K562 (cell line): ENCODE measurements around the gene DESI1. TPM values are rescaled to one million over a fixed set of nuclear protein-coding genes. Genes with fewer than 3 reads are reported as not detected.

Experiments
- ATF7 ChIP-seq: fragments of 450-650 bp; IDR thresholded peaks from 2 replicates; pipeline ENCODE4 v1.7.1; 2014; ENCODE audit warnings: mild to moderate bottlenecking, moderate library complexity
- BRF1 ChIP-seq: IDR thresholded peaks from 3 replicates; pipeline ENCODE4 v1.6.1; 2011; ENCODE audit warnings: borderline replicate concordance, mild to moderate bottlenecking; ENCODE audit not compliant: insufficient read length; ENCODE audit errors: extremely low read depth
- CBX3 ChIP-seq, 2 experiments: IDR thresholded peaks; 1 replicate in 1 of 2; 2 replicates in 1 of 2; pipeline ENCODE4 v1.6.1; 2012; ENCODE audit warnings: inconsistent platforms in 2 of 2, low read length in 2 of 2, borderline replicate concordance in 1 of 2, control low read depth in 1 of 2
- EP300 ChIP-seq: IDR thresholded peaks from 2 replicates; pipeline ENCODE4 v1.6.1; 2012; ENCODE audit warnings: low read length, improper control_type of control experiment
- KLF16 ChIP-seq: IDR thresholded peaks from 2 replicates; pipeline ENCODE4 v1.6.1; 2016; ENCODE audit warnings: antibody characterized with exemption
- LCOR ChIP-seq: sonication (generic); formaldehyde crosslinking; IDR thresholded peaks from 2 replicates; pipeline ENCODE4 v1.8.0; 2022; ENCODE audit warnings: mild to moderate bottlenecking, missing genetic modification reagents
- RAD21 ChIP-seq, 2 experiments: fragments of 250-450 bp in 1 of 2; fragments of 450-650 bp in 1 of 2; sonication (Bioruptor Pico) in 1 of 2; formaldehyde crosslinking in 1 of 2; IDR thresholded peaks in 1 of 2; conservative IDR thresholded peaks in 1 of 2; 2 replicates each; pipeline versions ENCODE4 v1.4.0 to v1.8.0; 2020 to 2022; ENCODE audit warnings: mild to moderate bottlenecking in 2 of 2, moderate library complexity in 1 of 2
- SMC3 ChIP-seq: conservative IDR thresholded peaks from 2 replicates; pipeline ENCODE4 v1.6.1; 2011; ENCODE audit warnings: low read depth, low read length, improper control_type of control experiment; ENCODE audit not compliant: insufficient read depth
- TCF7L2 ChIP-seq: fragments of 150-350 bp; IDR thresholded peaks from 2 replicates; pipeline ENCODE4 v1.6.1; 2016; ENCODE audit warnings: low read depth, mild to moderate bottlenecking, low read length, moderate library complexity
- TOE1 ChIP-seq, 2 experiments: fragments of 450-650 bp in 1 of 2; sonication (generic) in 1 of 2; formaldehyde crosslinking in 1 of 2; IDR thresholded peaks; 2 replicates each; pipeline versions ENCODE4 v1.7.1 to v1.8.0; 2016 to 2022; ENCODE audit warnings: borderline replicate concordance in 2 of 2, mild to moderate bottlenecking in 2 of 2, antibody characterized with exemption in 1 of 2, inconsistent platforms in 1 of 2, low read depth in 1 of 2, missing genetic modification reagents in 1 of 2, moderate library complexity in 1 of 2
- ZBTB7A ChIP-seq: IDR thresholded peaks from 2 replicates; pipeline ENCODE4 v1.6.1; 2011; ENCODE audit warnings: low read depth, mild to moderate bottlenecking, low read length, moderate library complexity, borderline replicate concordance; ENCODE audit not compliant: control insufficient read depth
- ZNF143 ChIP-seq: sonication (generic); formaldehyde crosslinking; IDR thresholded peaks from 2 replicates; pipeline ENCODE4 v1.9.0; 2022; ENCODE audit warnings: mild to moderate bottlenecking, missing genetic modification reagents
- polyA plus RNA-seq, 8 experiments: library from polyadenylated mRNA; depleted of rRNA in 4 of 8; stranded (reverse) in 5 of 8; unstranded in 3 of 8; fragments of >200 nt; fragmentation: Nextera tagmentation in 2 of 8; fragmentation: Illumina TruSeq in 1 of 8; extraction: Ambion mirVana in 2 of 8; extraction: Trizol in 1 of 8; gene quantifications; 2 replicates each; pipeline versions ENCODE4 v1.2.1 to v1.2.3, GENCODE V29; 2011 to 2014; ENCODE audit warnings: inconsistent platforms in 1 of 8, missing spikeins in 1 of 8
- total RNA-seq, 7 experiments: library from RNA; depleted of rRNA in 6 of 7; stranded (reverse); fragments of >200 nt in 6 of 7; fragmentation: Illumina TruSeq in 2 of 7; extraction: Trizol in 2 of 7; gene quantifications; 2 replicates each; pipeline versions ENCODE4 v1.2.1 to v1.2.3, GENCODE V29; 2011 to 2021; ENCODE audit warnings: low replicate concordance in 1 of 7
- TF ChIP-seq, protein P1 (sequence below): IDR thresholded peaks from 2 replicates; pipeline ENCODE4 v1.6.1; 2011; ENCODE audit warnings: borderline replicate concordance, low read depth, mild to moderate bottlenecking, moderate library complexity, low read length; ENCODE audit not compliant: insufficient read depth, poor library complexity, severe bottlenecking
- TF ChIP-seq, protein P2 (sequence below): sonication (generic); formaldehyde crosslinking; IDR thresholded peaks from 2 replicates; pipeline ENCODE4 v1.9.0; 2022; ENCODE audit warnings: mild to moderate bottlenecking, missing genetic modification reagents
- TF ChIP-seq, protein P3 (sequence below): sonication (generic); formaldehyde crosslinking; IDR thresholded peaks from 2 replicates; pipeline ENCODE4 v1.8.0; 2022; ENCODE audit warnings: missing genetic modification reagents, mild to moderate bottlenecking, moderate library complexity, borderline replicate concordance
- TF ChIP-seq, protein P4 (sequence below): fragments of 450-650 bp; formaldehyde crosslinking; IDR thresholded peaks from 2 replicates; pipeline ENCODE4 v1.4.0; 2020; ENCODE audit warnings: mild to moderate bottlenecking, moderate library complexity
- TF ChIP-seq, protein P5 (sequence below): fragments of 450-650 bp; formaldehyde crosslinking; IDR thresholded peaks from 2 replicates; pipeline ENCODE4 v1.4.0; 2020; ENCODE audit warnings: mild to moderate bottlenecking

DESI1 gene
- total and polyA plus RNA-seq, 9 of the 15 experiments (the other 6 are each of a cell fraction or from before 2014, with no cell fraction given) = 7.2 to 45.9 (median 29.8) TPM

DNA sequence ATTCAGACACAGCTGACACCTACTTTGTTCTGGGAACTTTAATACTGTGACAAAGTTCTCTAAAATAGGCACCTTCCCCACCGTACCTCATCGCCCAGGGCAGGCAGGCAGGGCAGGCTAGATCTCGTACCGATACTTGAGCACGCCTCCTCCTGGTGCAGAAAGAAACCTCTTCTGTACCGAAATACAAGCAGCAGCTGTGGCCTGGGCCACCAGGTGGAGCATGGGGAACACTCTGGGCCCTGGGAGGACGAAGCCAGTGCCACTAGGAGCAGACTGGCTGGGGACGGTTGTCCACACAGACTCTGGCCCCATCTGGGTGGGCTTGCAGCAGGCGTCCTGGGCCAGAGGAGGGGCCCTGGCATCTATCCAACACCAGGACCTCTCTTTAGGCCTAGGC, 44.0 kb downstream of the DESI1 start (continued):
- TF ChIP-seq, protein P1, sequence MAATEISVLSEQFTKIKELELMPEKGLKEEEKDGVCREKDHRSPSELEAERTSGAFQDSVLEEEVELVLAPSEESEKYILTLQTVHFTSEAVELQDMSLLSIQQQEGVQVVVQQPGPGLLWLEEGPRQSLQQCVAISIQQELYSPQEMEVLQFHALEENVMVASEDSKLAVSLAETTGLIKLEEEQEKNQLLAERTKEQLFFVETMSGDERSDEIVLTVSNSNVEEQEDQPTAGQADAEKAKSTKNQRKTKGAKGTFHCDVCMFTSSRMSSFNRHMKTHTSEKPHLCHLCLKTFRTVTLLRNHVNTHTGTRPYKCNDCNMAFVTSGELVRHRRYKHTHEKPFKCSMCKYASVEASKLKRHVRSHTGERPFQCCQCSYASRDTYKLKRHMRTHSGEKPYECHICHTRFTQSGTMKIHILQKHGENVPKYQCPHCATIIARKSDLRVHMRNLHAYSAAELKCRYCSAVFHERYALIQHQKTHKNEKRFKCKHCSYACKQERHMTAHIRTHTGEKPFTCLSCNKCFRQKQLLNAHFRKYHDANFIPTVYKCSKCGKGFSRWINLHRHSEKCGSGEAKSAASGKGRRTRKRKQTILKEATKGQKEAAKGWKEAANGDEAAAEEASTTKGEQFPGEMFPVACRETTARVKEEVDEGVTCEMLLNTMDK = peak; percentile 18
- TF ChIP-seq BRF1 (no peak), ZBTB7A (no peak), KLF16 (no peak), EP300 (no peak), TCF7L2 (no peak), ATF7 (0 out of 2 replicates have a peak, but pooled peaks have one; percentile 11), CBX3 (IDR thresholded peaks at IDR 0.05; ENCODE audit: borderline replicate concordance in 1 of 2, low read length in 2 of 2) (0 out of 3 replicates have a peak, but pooled peaks of 1 of the 2 experiments have one; percentile 26), TOE1 (IDR thresholded peaks at IDR 0.05; ENCODE audit: borderline replicate concordance) (no peak), TOE1 (CRISPR knock-in tag; IDR thresholded peaks at IDR 0.05; ENCODE audit: borderline replicate concordance, low read depth) (no peak), ZNF143 (0 out of 2 replicates have a peak, but pooled peaks have one; percentile 26), RAD21 (CRISPR knock-in tag; conservative IDR thresholded peaks at IDR 0.05 in 1 of 2, IDR thresholded peaks at IDR 0.05 in 1 of 2) (peak; percentile 46 to 80), LCOR (no peak), SMC3 (peak; percentile 78)
- TF ChIP-seq, protein P2, sequence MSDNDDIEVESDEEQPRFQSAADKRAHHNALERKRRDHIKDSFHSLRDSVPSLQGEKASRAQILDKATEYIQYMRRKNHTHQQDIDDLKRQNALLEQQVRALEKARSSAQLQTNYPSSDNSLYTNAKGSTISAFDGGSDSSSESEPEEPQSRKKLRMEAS = peak; percentile 57
- TF ChIP-seq, protein P3, sequence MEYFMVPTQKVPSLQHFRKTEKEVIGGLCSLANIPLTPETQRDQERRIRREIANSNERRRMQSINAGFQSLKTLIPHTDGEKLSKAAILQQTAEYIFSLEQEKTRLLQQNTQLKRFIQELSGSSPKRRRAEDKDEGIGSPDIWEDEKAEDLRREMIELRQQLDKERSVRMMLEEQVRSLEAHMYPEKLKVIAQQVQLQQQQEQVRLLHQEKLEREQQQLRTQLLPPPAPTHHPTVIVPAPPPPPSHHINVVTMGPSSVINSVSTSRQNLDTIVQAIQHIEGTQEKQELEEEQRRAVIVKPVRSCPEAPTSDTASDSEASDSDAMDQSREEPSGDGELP (CRISPR knock-in tag) = peak; percentile 86
- TF ChIP-seq, protein P4, sequence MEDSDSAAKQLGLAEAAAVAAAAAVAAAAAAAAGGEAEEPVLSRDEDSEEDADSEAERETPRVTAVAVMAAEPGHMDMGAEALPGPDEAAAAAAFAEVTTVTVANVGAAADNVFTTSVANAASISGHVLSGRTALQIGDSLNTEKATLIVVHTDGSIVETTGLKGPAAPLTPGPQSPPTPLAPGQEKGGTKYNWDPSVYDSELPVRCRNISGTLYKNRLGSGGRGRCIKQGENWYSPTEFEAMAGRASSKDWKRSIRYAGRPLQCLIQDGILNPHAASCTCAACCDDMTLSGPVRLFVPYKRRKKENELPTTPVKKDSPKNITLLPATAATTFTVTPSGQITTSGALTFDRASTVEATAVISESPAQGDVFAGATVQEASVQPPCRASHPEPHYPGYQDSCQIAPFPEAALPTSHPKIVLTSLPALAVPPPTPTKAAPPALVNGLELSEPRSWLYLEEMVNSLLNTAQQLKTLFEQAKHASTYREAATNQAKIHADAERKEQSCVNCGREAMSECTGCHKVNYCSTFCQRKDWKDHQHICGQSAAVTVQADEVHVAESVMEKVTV (CRISPR knock-in tag) = 0 out of 2 replicates have a peak, but pooled peaks have one; percentile 10
- TF ChIP-seq, protein P5, sequence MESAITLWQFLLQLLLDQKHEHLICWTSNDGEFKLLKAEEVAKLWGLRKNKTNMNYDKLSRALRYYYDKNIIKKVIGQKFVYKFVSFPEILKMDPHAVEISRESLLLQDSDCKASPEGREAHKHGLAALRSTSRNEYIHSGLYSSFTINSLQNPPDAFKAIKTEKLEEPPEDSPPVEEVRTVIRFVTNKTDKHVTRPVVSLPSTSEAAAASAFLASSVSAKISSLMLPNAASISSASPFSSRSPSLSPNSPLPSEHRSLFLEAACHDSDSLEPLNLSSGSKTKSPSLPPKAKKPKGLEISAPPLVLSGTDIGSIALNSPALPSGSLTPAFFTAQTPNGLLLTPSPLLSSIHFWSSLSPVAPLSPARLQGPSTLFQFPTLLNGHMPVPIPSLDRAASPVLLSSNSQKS = no peak
